Ectodermal cell (in vitro differentiated cells): ENCODE measurements around the gene KIF14.

ENCODE experiments used
- H3K27ac ChIP-seq: 2 replicates; pipeline ENCODE4 v1.7.0; 2013; ENCODE audit warnings: mild to moderate bottlenecking, low read depth, low read length; ENCODE audit not compliant: insufficient read depth, poor library complexity, severe bottlenecking
- H3K27me3 ChIP-seq: 2 replicates; pipeline ENCODE4 v1.7.0; 2013; ENCODE audit warnings: mild to moderate bottlenecking, low read length; ENCODE audit not compliant: insufficient read depth, control insufficient read depth, poor library complexity, severe bottlenecking
- H3K36me3 ChIP-seq: one replicate; pipeline ENCODE4 v1.7.0; 2013; ENCODE audit warnings: low read length; ENCODE audit not compliant: control insufficient read depth, insufficient read depth
- H3K4me1 ChIP-seq: one replicate; pipeline ENCODE4 v1.7.0; 2013; ENCODE audit warnings: low read length; ENCODE audit not compliant: control insufficient read depth, insufficient read depth
- H3K4me3 ChIP-seq: 2 replicates; pipeline ENCODE4 v1.7.0; 2013; ENCODE audit warnings: low read depth, low read length, control low read depth; ENCODE audit not compliant: insufficient read depth
- H3K9me3 ChIP-seq: 2 replicates; pipeline ENCODE4 v1.7.0; 2013; ENCODE audit warnings: mild to moderate bottlenecking, low read length, moderate library complexity; ENCODE audit not compliant: control insufficient read depth
- WGBS, 2 experiments: methylation state at CpG; one replicate each; pipeline ENCODE4 v1.1.7; 2013; ENCODE audit warnings: missing lambda C conversion rate in 2 of 2; 5-methylcytosine and 5-hydroxymethylcytosine counted together

Gene KIF14

GRCh38 chr1:200653022-200653462 is 32.5 kb upstream of the KIF14 start:
- Histone ChIP-seq H3K4me1 (no peaks in the 10 kb centered on the region), H3K27ac (no peak overlapping the region), H3K36me3 (peaks cover 15% of the 10 kb centered on the region), H3K4me3 (no peak overlapping the region), H3K9me3 (no peaks in the 10 kb centered on the region), H3K27me3 (no peaks in the 10 kb centered on the region)
- 92 to 93% methylated on average over 5 of the region's 5 CpGs for WGBS, 2 experiments

- 88% methylated on average over 1 of the region's 1 CpG for WGBS, 2 experiments
Observed at GRCh38 chr1:200652378-200652777, 31.8 kb upstream of the KIF14 start.

GRCh38 chr1:200646515-200646914 is 26.0 kb upstream of the KIF14 start:
- H3K27ac ChIP-seq = no peak overlapping the region
- WGBS, 2 experiments = 100% methylated on average over 4 of the region's 4 CpGs
- no peaks in the 10 kb centered on the region for H3K4me1 ChIP-seq
- H3K36me3 ChIP-seq = peaks cover 12% of the 10 kb centered on the region
- no peaks in the 10 kb centered on the region for H3K9me3 ChIP-seq
- no peak overlapping the region for H3K4me3 ChIP-seq
- no peaks in the 10 kb centered on the region for H3K27me3 ChIP-seq

More at GRCh38 chr1:200652378-200652777, 31.8 kb upstream of the KIF14 start:
- H3K4me1 ChIP-seq = no peaks in the 10 kb centered on the region
- no peak overlapping the region for H3K27ac ChIP-seq
- no peaks in the 10 kb centered on the region for H3K9me3 ChIP-seq
- no peaks in the 10 kb centered on the region for H3K27me3 ChIP-seq
- no peak overlapping the region for H3K4me3 ChIP-seq
- H3K36me3 ChIP-seq = peaks cover 20% of the 10 kb centered on the region

GRCh38 chr1:200644021-200644420 is 23.5 kb upstream of the KIF14 start:
- no peak overlapping the region for H3K27ac ChIP-seq
- peaks cover 12% of the 10 kb centered on the region for H3K36me3 ChIP-seq
- H3K4me3 ChIP-seq = no peak overlapping the region
- no peaks in the 10 kb centered on the region for H3K4me1 ChIP-seq
- H3K27me3 ChIP-seq = no peaks in the 10 kb centered on the region
- H3K9me3 ChIP-seq = no peaks in the 10 kb centered on the region

DNA sequence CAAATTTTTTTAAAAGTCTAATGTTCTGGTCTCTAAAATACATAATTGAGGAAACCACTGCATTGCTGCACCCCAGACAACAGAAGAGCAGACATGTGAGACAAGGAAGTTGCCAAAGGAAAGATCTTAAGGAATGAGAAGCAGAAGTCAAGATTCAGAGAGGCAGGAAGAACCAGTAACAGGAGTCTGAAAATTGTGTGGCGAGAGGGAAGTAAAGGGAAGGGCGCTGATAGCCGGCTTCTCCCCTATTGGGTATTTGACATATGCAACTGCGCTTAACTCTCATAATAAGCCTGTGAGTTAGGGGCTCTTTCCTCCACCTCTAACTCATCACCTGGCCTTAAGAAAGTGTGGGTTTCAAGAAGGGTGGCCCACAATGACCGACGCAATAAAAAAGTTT is 21.9 kb upstream of the KIF14 start:
- Histone ChIP-seq H3K27me3 (no peaks in the 10 kb centered on the region), H3K27ac (no peak overlapping the region), H3K36me3 (peaks cover 5% of the 10 kb centered on the region), H3K9me3 (no peaks in the 10 kb centered on the region), H3K4me1 (no peaks in the 10 kb centered on the region), H3K4me3 (no peak overlapping the region)
- 92 to 95% methylated on average over 5 to 6 of the region's 6 CpGs for WGBS, 2 experiments

- 88 to 96% methylated on average over 5 of the region's 5 CpGs for WGBS, 2 experiments
- Histone ChIP-seq H3K27ac (no peak overlapping the region), H3K4me1 (no peaks in the 10 kb centered on the region), H3K9me3 (no peaks in the 10 kb centered on the region), H3K4me3 (no peak overlapping the region), H3K27me3 (no peaks in the 10 kb centered on the region), H3K36me3 (peaks cover 1% of the 10 kb centered on the region)
Observed at GRCh38 chr1:200640963-200641401, 20.4 kb upstream of the KIF14 start.

DNA sequence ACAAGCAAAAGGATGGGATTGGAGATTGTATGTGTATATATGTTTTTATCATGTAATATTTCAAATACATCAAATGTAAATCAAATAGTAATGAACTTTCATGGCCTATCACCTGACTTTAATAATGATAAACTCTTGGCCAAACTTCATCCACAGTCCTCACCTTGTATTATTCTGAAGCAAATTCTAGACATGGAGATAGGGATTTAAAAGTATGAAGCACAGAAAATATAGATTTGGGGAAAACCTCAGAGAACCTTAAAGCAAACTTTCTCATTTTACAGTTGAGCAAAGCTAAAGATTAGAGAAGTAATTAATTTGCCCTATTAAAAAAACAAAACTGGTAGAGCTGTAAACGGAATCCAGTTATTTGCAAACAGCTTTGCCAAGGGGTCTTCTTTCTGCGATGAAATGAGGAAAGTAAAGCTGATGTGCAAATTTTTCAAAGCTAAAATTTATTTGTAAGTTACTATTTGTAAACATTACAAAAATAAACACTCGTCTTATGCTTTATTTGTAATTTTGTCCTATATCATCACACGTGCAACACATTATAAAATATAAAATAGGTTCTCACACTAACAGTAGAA is 19.9 kb upstream of the KIF14 start:
- Histone ChIP-seq H3K9me3 (no peaks in the 10 kb centered on the region), H3K4me3 (no peak overlapping the region), H3K36me3 (no peaks in the 10 kb centered on the region), H3K27me3 (no peaks in the 10 kb centered on the region), H3K4me1 (no peaks in the 10 kb centered on the region), H3K27ac (no peak overlapping the region)
- WGBS, 2 experiments = 92 to 100% methylated on average over 2 to 4 of the region's 4 CpGs

GRCh38 chr1:200638073-200638472 is 17.5 kb upstream of the KIF14 start:
- Histone ChIP-seq H3K27me3 (no peaks in the 10 kb centered on the region), H3K36me3 (no peaks in the 10 kb centered on the region), H3K4me3 (no peak overlapping the region), H3K9me3 (no peaks in the 10 kb centered on the region), H3K27ac (no peak overlapping the region), H3K4me1 (no peaks in the 10 kb centered on the region)
- WGBS, 2 experiments = 93 to 94% methylated on average over 7 of the region's 7 CpGs

DNA sequence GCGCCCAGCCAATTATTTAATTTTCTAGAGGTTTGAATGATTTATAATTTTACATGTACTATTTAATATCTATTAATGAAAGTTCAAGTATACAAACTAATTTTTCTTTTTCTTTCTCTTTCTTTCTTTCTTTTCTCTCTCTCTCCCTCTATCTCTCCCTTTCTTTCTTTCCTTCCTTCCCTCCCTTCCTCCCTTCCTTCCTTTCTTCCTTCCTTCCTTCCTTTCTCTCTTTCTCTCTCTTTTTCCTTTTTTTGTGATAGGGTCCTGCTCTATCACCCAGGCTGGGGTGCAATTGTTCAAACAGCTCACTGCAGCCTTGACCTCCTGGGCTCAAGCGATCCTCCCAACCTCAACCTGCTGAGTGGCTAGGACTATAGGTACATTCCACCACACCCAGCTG is 16.1 kb upstream of the KIF14 start:
- WGBS, 2 experiments = 91 to 95% methylated on average over 1 of the region's 2 CpGs
- no peak overlapping the region for H3K4me3 ChIP-seq
- H3K36me3 ChIP-seq = no peaks in the 10 kb centered on the region
- H3K4me1 ChIP-seq = no peaks in the 10 kb centered on the region
- no peaks in the 10 kb centered on the region for H3K9me3 ChIP-seq
- no peak overlapping the region for H3K27ac ChIP-seq
- no peaks in the 10 kb centered on the region for H3K27me3 ChIP-seq

DNA sequence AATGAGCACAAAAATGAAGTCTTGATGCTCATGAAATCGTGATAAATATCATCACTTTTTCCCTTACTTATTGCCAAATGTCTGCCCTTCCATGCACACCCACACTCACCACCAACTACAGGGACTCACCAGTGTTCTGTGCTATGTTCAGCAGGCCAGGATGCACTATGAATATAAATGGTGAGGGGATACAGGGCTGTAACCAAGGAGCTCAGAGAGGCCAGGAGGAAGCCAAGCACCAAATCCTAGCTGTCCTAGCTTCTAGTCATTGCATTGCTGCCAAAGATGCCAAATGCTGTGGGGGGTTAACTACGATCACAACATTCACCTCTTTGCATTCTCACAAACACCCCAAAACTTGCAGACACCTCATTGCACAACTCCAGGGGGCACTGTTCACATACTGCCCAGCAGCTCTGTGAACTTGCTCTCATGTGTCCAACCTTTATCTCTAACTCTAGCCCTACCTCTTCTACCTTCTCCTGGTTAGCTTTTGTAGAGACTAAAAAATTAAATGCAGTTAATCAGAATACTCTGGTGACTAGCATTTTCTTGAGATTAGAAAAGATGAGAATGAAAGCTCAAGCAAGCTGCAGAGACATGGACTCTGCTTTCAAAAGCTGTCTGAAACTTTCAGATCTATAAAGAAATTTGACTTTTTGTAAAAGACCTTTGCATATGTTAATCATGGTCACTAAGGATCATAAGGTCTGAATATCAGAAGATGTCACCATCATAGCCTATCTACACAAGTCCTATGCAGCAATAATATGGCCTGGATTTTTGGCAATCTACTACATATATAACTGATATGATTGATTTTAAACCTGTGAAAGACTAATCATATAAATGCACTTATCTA is 13.9 kb upstream of the KIF14 start:
- H3K27me3 ChIP-seq = no peaks in the 10 kb centered on the region
- no peaks in the 10 kb centered on the region for H3K4me1 ChIP-seq
- H3K4me3 ChIP-seq = no peak overlapping the region
- H3K27ac ChIP-seq = no peak overlapping the region
- H3K36me3 ChIP-seq = no peaks in the 10 kb centered on the region
- 91 to 94% methylated on average over 1 of the region's 2 CpGs for WGBS, 2 experiments
- no peaks in the 10 kb centered on the region for H3K9me3 ChIP-seq
